GM19324 (cell line): ENCODE measurements around the gene KARS1.

ENCODE experiments used
- ATAC-seq: cut with Tn5 transposase; IDR thresholded peaks from one replicate; pipeline ENCODE4 v1.9.1; 2021; ENCODE audit warnings: mild to moderate bottlenecking, moderate library complexity; ENCODE audit not compliant: unreplicated experiment, low FRiP score

KARS1 gene

GRCh38 chr16:75647492-75648264 lies at the start of gene KARS1, which contains the start of gene TERF2IP:
TSS of gene KARS1 (minus strand) at chr16:75647665. CDS start at chr16:75647639, 26 bp downstream.
TSS of gene TERF2IP (plus strand) at chr16:75647773. CDS start at chr16:75647883, 110 bp downstream.
- ATAC-seq, result peak; percentile 88

- no peak for ATAC-seq
Measured at GRCh38 chr16:75695708-75696107, 48.2 kb upstream of the KARS1 start.

- ATAC-seq, result no peak
Measured at GRCh38 chr16:75687361-75687760, 39.9 kb upstream of the KARS1 start.

- no peak for ATAC-seq
Measured at GRCh38 chr16:75682308-75682707, 34.8 kb upstream of the KARS1 start.

GRCh38 chr16:75679366-75679765 lies 31.9 kb upstream of the KARS1 start:
- no peak for ATAC-seq

GRCh38 chr16:75676909-75677308 lies 29.4 kb upstream of the KARS1 start, which contains the start of gene CPHXL2:
TSS of gene CPHXL2 (minus strand) at chr16:75677009. CDS start at chr16:75676999, 10 bp downstream.
- ATAC-seq, result no peak

- no peak for ATAC-seq
Measured at GRCh38 chr16:75667503-75667902, 20.0 kb upstream of the KARS1 start.

GRCh38 chr16:75660726-75661302 lies 13.3 kb upstream of the KARS1 start:
- no peak for ATAC-seq

GRCh38 chr16:75660321-75660720 lies 12.9 kb upstream of the KARS1 start:
- no peak for ATAC-seq

- no peak for ATAC-seq
Measured at GRCh38 chr16:75658175-75658574, 10.7 kb upstream of the KARS1 start.

- no peak for ATAC-seq
Measured at GRCh38 chr16:75653922-75654321, 6.5 kb upstream of the KARS1 start.

- ATAC-seq, result peak; percentile 36
Measured at GRCh38 chr16:75648265-75649076, 1.0 kb upstream of the KARS1 start.

GRCh38 chr16:75647112-75647491 lies 363 bp downstream of the KARS1 start:
- peak; percentile 28 for ATAC-seq

GRCh38 chr16:75644240-75645012 lies 3.0 kb downstream of the KARS1 start:
- no peak for ATAC-seq

- no peak for ATAC-seq
Measured at GRCh38 chr16:75640598-75640997, 6.9 kb downstream of the KARS1 start.

- no peak for ATAC-seq
Measured at GRCh38 chr16:75635036-75635435, 12.4 kb downstream of the KARS1 start.

GRCh38 chr16:75632857-75633256 lies 14.6 kb downstream of the KARS1 start:
- ATAC-seq, result no peak

- no peak for ATAC-seq
Measured at GRCh38 chr16:75630052-75630451, 17.4 kb downstream of the KARS1 start.

GRCh38 chr16:75629132-75629531 lies 18.3 kb downstream of the KARS1 start:
- ATAC-seq, result no peak

GRCh38 chr16:75628351-75628750 lies 19.1 kb downstream of the KARS1 start:
- ATAC-seq, result no peak
